Measurements from ENCODE around the gene CFAP58. TPM values are rescaled to one million over a fixed set of nuclear protein-coding genes. Genes with fewer than 3 reads are reported as not detected.

CFAP58 gene
- total RNA-seq, 2 experiments from 2014 or later = 0.34 to 0.41 TPM

- no peak overlapping the region for H3K27ac Mint-ChIP-seq
- peaks cover 35% of the 10 kb centered on the region for H3K4me1 Mint-ChIP-seq
- H3K9me3 Mint-ChIP-seq = no peaks in the 10 kb centered on the region
- H3K27me3 Mint-ChIP-seq = no peaks in the 10 kb centered on the region
- DNase-seq = no peak
- no peak overlapping the region for H3K4me3 Mint-ChIP-seq
- peaks cover 19% of the 10 kb centered on the region for H3K36me3 Mint-ChIP-seq
Measured at GRCh38 chr10:104317269-104317710, 36.3 kb upstream of the CFAP58 start.

- Mint-ChIP-seq H3K27ac (no peak overlapping the region), H3K4me1 (peaks cover 39% of the 10 kb centered on the region), H3K27me3 (no peaks in the 10 kb centered on the region), H3K9me3 (no peaks in the 10 kb centered on the region), H3K4me3 (no peak overlapping the region), H3K36me3 (peaks cover 16% of the 10 kb centered on the region)
- DNase-seq = no peak
Measured at GRCh38 chr10:104317726-104318299, 35.8 kb upstream of the CFAP58 start.

GRCh38 chr10:104318326-104318725 lies 35.3 kb upstream of the CFAP58 start:
- peaks cover 16% of the 10 kb centered on the region for H3K36me3 Mint-ChIP-seq
- no peaks in the 10 kb centered on the region for H3K9me3 Mint-ChIP-seq
- peaks cover 43% of the 10 kb centered on the region for H3K4me1 Mint-ChIP-seq
- H3K27ac Mint-ChIP-seq = no peak overlapping the region
- no peaks in the 10 kb centered on the region for H3K27me3 Mint-ChIP-seq
- H3K4me3 Mint-ChIP-seq = no peak overlapping the region
- DNase-seq = no peak

GRCh38 chr10:104318810-104319741 lies 34.6 kb upstream of the CFAP58 start:
- Mint-ChIP-seq H3K4me3 (no peak overlapping the region), H3K27me3 (no peaks in the 10 kb centered on the region), H3K9me3 (no peaks in the 10 kb centered on the region), H3K36me3 (peaks cover 18% of the 10 kb centered on the region), H3K4me1 (peaks cover 50% of the 10 kb centered on the region), H3K27ac (no peak overlapping the region)
- DNase-seq = no peak

GRCh38 chr10:104321226-104321625 lies 32.4 kb upstream of the CFAP58 start:
- peaks cover 29% of the 10 kb centered on the region for H3K36me3 Mint-ChIP-seq
- H3K4me1 Mint-ChIP-seq = peaks cover 70% of the 10 kb centered on the region
- H3K27me3 Mint-ChIP-seq = no peaks in the 10 kb centered on the region
- no peaks in the 10 kb centered on the region for H3K9me3 Mint-ChIP-seq
- H3K27ac Mint-ChIP-seq = no peak overlapping the region
- H3K4me3 Mint-ChIP-seq = no peak overlapping the region
- no peak for DNase-seq

- H3K9me3 Mint-ChIP-seq = no peaks in the 10 kb centered on the region
- H3K27me3 Mint-ChIP-seq = no peaks in the 10 kb centered on the region
- no peak for DNase-seq
- H3K27ac Mint-ChIP-seq = peak overlapping the region; percentile 86
- peaks cover 29% of the 10 kb centered on the region for H3K36me3 Mint-ChIP-seq
- no peak overlapping the region for H3K4me3 Mint-ChIP-seq
- peaks cover 77% of the 10 kb centered on the region for H3K4me1 Mint-ChIP-seq
Measured at GRCh38 chr10:104321725-104322415, 31.8 kb upstream of the CFAP58 start.

- Mint-ChIP-seq H3K36me3 (peaks cover 29% of the 10 kb centered on the region), H3K4me3 (peak overlapping the region; percentile 58), H3K9me3 (no peaks in the 10 kb centered on the region), H3K4me1 (peaks cover 82% of the 10 kb centered on the region), H3K27ac (peak overlapping the region; percentile 86), H3K27me3 (no peaks in the 10 kb centered on the region)
- peak; percentile 43 for DNase-seq
Measured at GRCh38 chr10:104322416-104322782, 31.2 kb upstream of the CFAP58 start.

GRCh38 chr10:104323085-104323484 lies 30.5 kb upstream of the CFAP58 start:
- peaks cover 85% of the 10 kb centered on the region for H3K4me1 Mint-ChIP-seq
- peak overlapping the region; percentile 58 for H3K4me3 Mint-ChIP-seq
- no peak for DNase-seq

GRCh38 chr10:104323760-104324201 lies 29.9 kb upstream of the CFAP58 start:
- Mint-ChIP-seq H3K9me3 (no peaks in the 10 kb centered on the region), H3K4me3 (peak overlapping the region; percentile 55), H3K27me3 (no peaks in the 10 kb centered on the region), H3K27ac (peak overlapping the region; percentile 83), H3K4me1 (peaks cover 90% of the 10 kb centered on the region), H3K36me3 (peaks cover 29% of the 10 kb centered on the region)
- DNase-seq = no peak

More at GRCh38 chr10:104323085-104323484, 30.5 kb upstream of the CFAP58 start:
- Mint-ChIP-seq H3K9me3 (no peaks in the 10 kb centered on the region), H3K36me3 (peaks cover 29% of the 10 kb centered on the region), H3K27ac (peak overlapping the region; percentile 86), H3K27me3 (no peaks in the 10 kb centered on the region)

- H3K4me3 Mint-ChIP-seq = peak overlapping the region; percentile 55
- DNase-seq = no peak
- peaks cover 29% of the 10 kb centered on the region for H3K36me3 Mint-ChIP-seq
- peaks cover 90% of the 10 kb centered on the region for H3K4me1 Mint-ChIP-seq
- peak overlapping the region; percentile 83 for H3K27ac Mint-ChIP-seq
- no peaks in the 10 kb centered on the region for H3K9me3 Mint-ChIP-seq
- no peaks in the 10 kb centered on the region for H3K27me3 Mint-ChIP-seq
Measured at GRCh38 chr10:104324221-104324686, 29.4 kb upstream of the CFAP58 start.

- H3K27me3 Mint-ChIP-seq = no peaks in the 10 kb centered on the region
- no peak overlapping the region for H3K4me3 Mint-ChIP-seq
- peaks cover 91% of the 10 kb centered on the region for H3K4me1 Mint-ChIP-seq
- H3K9me3 Mint-ChIP-seq = no peaks in the 10 kb centered on the region
- peaks cover 29% of the 10 kb centered on the region for H3K36me3 Mint-ChIP-seq
- peak overlapping the region; percentile 65 for H3K27ac Mint-ChIP-seq
- DNase-seq = no peak
Measured at GRCh38 chr10:104324931-104325330, 28.7 kb upstream of the CFAP58 start.

GRCh38 chr10:104325436-104326435 lies 27.9 kb upstream of the CFAP58 start:
- Mint-ChIP-seq H3K27me3 (no peaks in the 10 kb centered on the region), H3K36me3 (peaks cover 29% of the 10 kb centered on the region), H3K27ac (peak overlapping the region; percentile 65), H3K4me3 (peak overlapping the region; percentile 32), H3K4me1 (peaks cover 92% of the 10 kb centered on the region), H3K9me3 (no peaks in the 10 kb centered on the region)
- DNase-seq = no peak

GRCh38 chr10:104326991-104327610 lies 26.5 kb upstream of the CFAP58 start:
- Mint-ChIP-seq H3K9me3 (no peaks in the 10 kb centered on the region), H3K27ac (peak overlapping the region; percentile 28), H3K4me1 (peaks cover 94% of the 10 kb centered on the region), H3K4me3 (peak overlapping the region; percentile 20), H3K36me3 (peaks cover 27% of the 10 kb centered on the region), H3K27me3 (no peaks in the 10 kb centered on the region)
- no peak for DNase-seq

Data from activated naive CD8-positive, alpha-beta T cell treated with anti-CD3 and anti-CD28 coated beads for 36 hours (primary cell).